Neural cell (in vitro differentiated cells): ENCODE results near the gene LSAMP. TPM values are rescaled to one million over a fixed set of nuclear protein-coding genes. Genes with fewer than 3 reads are reported as not detected.

Source experiments
- H2AFZ ChIP-seq: fragments of 200-600, 300-800 bp; sonication (generic), shearing (Covaris generic); 2 replicates; pipeline ENCODE4 v1.6.0; 2014; ENCODE audit warnings: low read depth, mild to moderate bottlenecking, antibody characterized with exemption, low read length, moderate library complexity
- H3F3A ChIP-seq: fragments of 200-600 bp; shearing (Covaris generic); 2 replicates; pipeline ENCODE4 v1.6.1; 2016; ENCODE audit warnings: mild to moderate bottlenecking, moderate library complexity, mixed read lengths, antibody characterized with exemption, low read length; ENCODE audit not compliant: insufficient read depth, poor library complexity, severe bottlenecking
- H3K27ac ChIP-seq: fragments of 200-600, 300-800 bp; sonication (generic), shearing (Covaris generic); 2 replicates; pipeline ENCODE4 v1.5.1; 2014; ENCODE audit warnings: mild to moderate bottlenecking, low read length, moderate library complexity
- H3K27me3 ChIP-seq: fragments of 300-800, 200-600 bp; sonication (generic), shearing (Covaris generic); 2 replicates; pipeline ENCODE4 v1.6.0; 2014; ENCODE audit warnings: mild to moderate bottlenecking, low read depth, low read length, moderate library complexity; ENCODE audit not compliant: insufficient read depth
- H3K36me3 ChIP-seq: fragments of 300-800, 200-600 bp; sonication (generic), shearing (Covaris generic); 2 replicates; pipeline ENCODE4 v1.5.1; 2014; ENCODE audit warnings: mild to moderate bottlenecking, antibody characterized with exemption, low read length, moderate library complexity; ENCODE audit not compliant: insufficient read depth
- H3K4me2 ChIP-seq: fragments of 300-800, 200-600 bp; sonication (generic), shearing (Covaris generic); 2 replicates; pipeline ENCODE4 v1.6.0; 2014; ENCODE audit warnings: mild to moderate bottlenecking, low read length
- H3K4me3 ChIP-seq: fragments of 300-800, 200-600 bp; sonication (generic), shearing (Covaris generic); 2 replicates; pipeline ENCODE4 v1.5.1; 2014; ENCODE audit warnings: mild to moderate bottlenecking, low read length, moderate library complexity
- H3K79me2 ChIP-seq: fragments of 200-600 bp; shearing (Covaris generic); replicated peaks from 2 replicates; pipeline ENCODE4 v1.6.0; 2014; ENCODE audit warnings: mild to moderate bottlenecking, low read length, moderate library complexity; ENCODE audit not compliant: insufficient read depth
- H3K9ac ChIP-seq: fragments of 300-800, 200-600 bp; sonication (generic), shearing (Covaris generic); 2 replicates; pipeline ENCODE4 v1.6.1; 2016; ENCODE audit warnings: mild to moderate bottlenecking, low read length, mixed read lengths
- H3K9me2 ChIP-seq: fragments of 200-600 bp; shearing (Covaris generic); 2 replicates; pipeline ENCODE4 v1.6.1; 2016; ENCODE audit warnings: mild to moderate bottlenecking, low read length, mixed read lengths; ENCODE audit not compliant: insufficient read depth
- H3K9me3 ChIP-seq: fragments of 200-600, 300-800 bp; sonication (generic), shearing (Covaris generic); 2 replicates; pipeline ENCODE4 v1.6.1; 2016; ENCODE audit warnings: mild to moderate bottlenecking, mixed run types, low read length, moderate library complexity, mixed read lengths
- H4K20me1 ChIP-seq: fragments of 200-600 bp; shearing (Covaris generic); 2 replicates; pipeline ENCODE4 v1.6.1; 2016; ENCODE audit warnings: mild to moderate bottlenecking, mixed run types; ENCODE audit not compliant: insufficient read depth
- CTCF ChIP-seq: fragments of 450-650 bp; IDR thresholded peaks from 2 replicates; pipeline ENCODE4 v1.5.1; 2014; ENCODE audit warnings: antibody characterized with exemption, mild to moderate bottlenecking, moderate library complexity; ENCODE audit not compliant: poor library complexity, severe bottlenecking
- EP300 ChIP-seq: fragments of 450-650 bp; conservative IDR thresholded peaks from 2 replicates; pipeline ENCODE4 v1.6.1; 2014; ENCODE audit warnings: antibody characterized with exemption, mild to moderate bottlenecking, moderate library complexity; ENCODE audit not compliant: poor library complexity, severe bottlenecking
- EZH2 ChIP-seq: fragments of 200-600, 300-800 bp; shearing (Covaris generic), sonication (generic); IDR thresholded peaks from 2 replicates; pipeline ENCODE4 v1.6.1; 2014; ENCODE audit warnings: antibody characterized with exemption, low read length, borderline replicate concordance, mild to moderate bottlenecking; ENCODE audit not compliant: insufficient read depth, poor library complexity, severe bottlenecking
- MXI1 ChIP-seq: fragments of 450-650 bp; conservative IDR thresholded peaks from 2 replicates; pipeline ENCODE4 v1.6.1; 2014; ENCODE audit warnings: antibody characterized with exemption, mild to moderate bottlenecking; ENCODE audit not compliant: poor library complexity, severe bottlenecking
- POLR2AphosphoS5 ChIP-seq: IDR thresholded peaks from 2 replicates; pipeline ENCODE4 v1.6.1; 2012
- RAD21 ChIP-seq: fragments of 450-650 bp; conservative IDR thresholded peaks from 2 replicates; pipeline ENCODE4 v1.6.1; 2014; ENCODE audit warnings: antibody characterized with exemption, mild to moderate bottlenecking, moderate library complexity
- REST ChIP-seq: IDR thresholded peaks from 2 replicates; pipeline ENCODE4 v1.6.1; 2012; ENCODE audit warnings: borderline replicate concordance
- SMC3 ChIP-seq: fragments of 450-650 bp; conservative IDR thresholded peaks from 2 replicates; pipeline ENCODE4 v1.6.1; 2014; ENCODE audit warnings: antibody characterized with exemption, mild to moderate bottlenecking, moderate library complexity; ENCODE audit not compliant: poor library complexity
- TAF1 ChIP-seq: IDR thresholded peaks from 2 replicates; pipeline ENCODE4 v1.6.1; 2012; ENCODE audit warnings: low read depth
- polyA plus RNA-seq: library from polyadenylated mRNA; depleted of rRNA; stranded (reverse); fragments of >200 nt; gene quantifications from 2 replicates; pipeline ENCODE4 v1.2.3, GENCODE V29; 2014

The LSAMP gene
- polyA plus RNA-seq, 1 donor from 2014 or later, result 93.6 TPM

- Histone ChIP-seq H3K27ac (no peak overlapping the region), H3K79me2 (no peaks in the 10 kb centered on the region), H2AFZ (no peak overlapping the region), H3K27me3 (no peaks in the 10 kb centered on the region), H3K9me3 (no peaks in the 10 kb centered on the region), H4K20me1 (no peaks in the 10 kb centered on the region), H3K9ac (no peak overlapping the region), H3K4me2 (no peak overlapping the region), H3K4me3 (no peak overlapping the region), H3K9me2 (no peaks in the 10 kb centered on the region), H3F3A (no peaks in the 10 kb centered on the region), H3K36me3 (no peaks in the 10 kb centered on the region)
- no peak for TF ChIP-seq REST
- TF ChIP-seq SMC3, result no peak
- no peak for TF ChIP-seq POLR2AphosphoS5
- no peak for TF ChIP-seq RAD21
- no peak for TF ChIP-seq TAF1
- TF ChIP-seq CTCF, result no peak
- no peak for TF ChIP-seq EP300
- no peak for TF ChIP-seq EZH2
- no peak for TF ChIP-seq MXI1
Measured at GRCh38 chr3:116166121-116166520, 279.2 kb downstream of the LSAMP start.

GRCh38 chr3:116165641-116166040 is 279.6 kb downstream of the LSAMP start:
- H3K9ac ChIP-seq, result no peak overlapping the region
- TF ChIP-seq MXI1 (no peak), POLR2AphosphoS5 (no peak), REST (no peak), EZH2 (no peak), SMC3 (no peak), RAD21 (no peak), CTCF (no peak), EP300 (no peak), TAF1 (no peak)
- H2AFZ ChIP-seq, result no peak overlapping the region
- no peaks in the 10 kb centered on the region for H3K9me2 ChIP-seq
- H3K27ac ChIP-seq, result no peak overlapping the region
- H3K9me3 ChIP-seq, result no peaks in the 10 kb centered on the region
- no peak overlapping the region for H3K4me3 ChIP-seq
- no peak overlapping the region for H3K4me2 ChIP-seq
- H3K36me3 ChIP-seq, result no peaks in the 10 kb centered on the region
- no peaks in the 10 kb centered on the region for H3K27me3 ChIP-seq
- H3K79me2 ChIP-seq, result no peaks in the 10 kb centered on the region
- H3F3A ChIP-seq, result no peaks in the 10 kb centered on the region
- H4K20me1 ChIP-seq, result no peaks in the 10 kb centered on the region
